ENCODE measurements around the gene CNTN2.

CNTN2 gene

GRCh38 chr1:205020466-205020865 lies 22.5 kb upstream of the CNTN2 start:
- DNase-seq (ENCODE audit: extremely low read depth in 1 of 2, low read depth in 1 of 2): no peak

GRCh38 chr1:205024679-205025078 lies 18.3 kb upstream of the CNTN2 start:
- no peak for DNase-seq (ENCODE audit: extremely low read depth in 1 of 2, low read depth in 1 of 2)

- no peak for DNase-seq (ENCODE audit: extremely low read depth in 1 of 2, low read depth in 1 of 2)
Observed at GRCh38 chr1:205025239-205025638, 17.8 kb upstream of the CNTN2 start.

- DNase-seq (ENCODE audit: extremely low read depth in 1 of 2, low read depth in 1 of 2): no peak
Observed at GRCh38 chr1:205026181-205026580, 16.8 kb upstream of the CNTN2 start.

- no peak for DNase-seq (ENCODE audit: extremely low read depth in 1 of 2, low read depth in 1 of 2)
Observed at GRCh38 chr1:205028390-205028789, 14.6 kb upstream of the CNTN2 start.

GRCh38 chr1:205028924-205029323 lies 14.1 kb upstream of the CNTN2 start:
- DNase-seq (ENCODE audit: extremely low read depth in 1 of 2, low read depth in 1 of 2): no peak

GRCh38 chr1:205030241-205030640 lies 12.8 kb upstream of the CNTN2 start:
- no peak for DNase-seq (ENCODE audit: extremely low read depth in 1 of 2, low read depth in 1 of 2)

GRCh38 chr1:205030896-205031295 lies 12.1 kb upstream of the CNTN2 start:
- DNase-seq (ENCODE audit: extremely low read depth in 1 of 2, low read depth in 1 of 2): no peak

- no peak for DNase-seq (ENCODE audit: extremely low read depth in 1 of 2, low read depth in 1 of 2)
Observed at GRCh38 chr1:205032508-205032907, 10.5 kb upstream of the CNTN2 start.

- DNase-seq (ENCODE audit: extremely low read depth in 1 of 2, low read depth in 1 of 2): no peak
Observed at GRCh38 chr1:205037539-205037938, 5.5 kb upstream of the CNTN2 start.

GRCh38 chr1:205038132-205038786 lies 4.8 kb upstream of the CNTN2 start:
- DNase-seq (ENCODE audit: extremely low read depth in 1 of 2, low read depth in 1 of 2): no peak

GRCh38 chr1:205041001-205041715 lies 1.9 kb upstream of the CNTN2 start:
- DNase-seq (ENCODE audit: extremely low read depth in 1 of 2, low read depth in 1 of 2): no peak

- DNase-seq (ENCODE audit: extremely low read depth in 1 of 2, low read depth in 1 of 2): no peak
Observed at GRCh38 chr1:205041998-205042910, 758 bp upstream of the CNTN2 start.

GRCh38 chr1:205043866-205044265 lies 854 bp downstream of the CNTN2 start:
- DNase-seq (ENCODE audit: extremely low read depth in 1 of 2, low read depth in 1 of 2): no peak

GRCh38 chr1:205044741-205045140 lies 1.7 kb downstream of the CNTN2 start:
- no peak for DNase-seq (ENCODE audit: extremely low read depth in 1 of 2, low read depth in 1 of 2)

GRCh38 chr1:205045146-205045545 lies 2.1 kb downstream of the CNTN2 start:
- no peak for DNase-seq (ENCODE audit: extremely low read depth in 1 of 2, low read depth in 1 of 2)

GRCh38 chr1:205046870-205047269 lies 3.9 kb downstream of the CNTN2 start:
- no peak for DNase-seq (ENCODE audit: extremely low read depth in 1 of 2, low read depth in 1 of 2)

- no peak for DNase-seq (ENCODE audit: extremely low read depth in 1 of 2, low read depth in 1 of 2)
Observed at GRCh38 chr1:205047764-205048231, 4.8 kb downstream of the CNTN2 start.

GRCh38 chr1:205048382-205048781 lies 5.4 kb downstream of the CNTN2 start:
- DNase-seq (ENCODE audit: extremely low read depth in 1 of 2, low read depth in 1 of 2): no peak

GRCh38 chr1:205049479-205049878 lies 6.5 kb downstream of the CNTN2 start:
- no peak for DNase-seq (ENCODE audit: extremely low read depth in 1 of 2, low read depth in 1 of 2)

- DNase-seq (ENCODE audit: extremely low read depth in 1 of 2, low read depth in 1 of 2): no peak
Observed at GRCh38 chr1:205052690-205053089, 9.7 kb downstream of the CNTN2 start.

Data from stimulated activated CD8-positive, alpha-beta memory T cell treated with anti-CD3 and anti-CD28 coated beads, Interleukin-7, amount 100 ng/mL, for 48 hours (primary cell).